Glomerular visceral epithelial cell (primary cell): ENCODE data around the gene TMEM198.

Experiments
- DNase-seq: peaks from one replicate; pipeline ENCODE4 v3.0.0-alpha.2; 2016; ENCODE audit errors: extremely low spot score

Gene TMEM198

GRCh38 chr2:219562049-219563020 lies 18.5 kb downstream of the TMEM198 start:
- no peak for DNase-seq

DNA sequence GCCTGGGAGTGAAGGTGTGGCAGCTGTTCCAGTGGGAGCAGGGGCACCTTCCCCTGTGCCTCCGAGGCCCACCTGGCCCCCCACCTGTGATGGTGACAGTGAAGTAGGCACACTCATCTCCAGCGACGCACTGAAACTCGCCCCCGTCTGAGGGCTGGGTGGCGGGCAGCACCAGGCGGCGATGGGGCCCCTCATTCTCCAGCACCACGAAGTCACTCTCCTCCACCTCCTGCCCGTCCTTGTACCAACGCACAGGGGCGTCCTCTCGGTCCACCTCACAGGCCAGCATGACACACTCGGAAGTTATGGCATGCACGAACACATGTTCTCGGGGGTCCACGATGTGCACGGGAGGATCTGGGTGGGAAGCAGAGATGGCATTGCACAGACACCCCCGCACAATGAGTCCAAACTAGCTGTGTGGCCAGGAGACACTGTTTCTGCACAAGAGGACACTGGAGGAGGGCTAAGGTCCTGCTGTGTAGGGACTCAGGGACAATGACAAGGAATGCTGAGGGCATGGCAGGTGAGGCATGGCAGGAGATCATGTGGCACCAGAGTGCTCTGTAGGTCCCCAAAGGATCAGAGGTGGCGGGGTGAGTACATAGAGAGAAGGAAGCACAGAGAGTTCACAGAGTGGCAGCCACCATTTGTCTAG lies 19.6 kb downstream of the TMEM198 start:
- DNase-seq: no peak

GRCh38 chr2:219565130-219566080 lies 21.6 kb downstream of the TMEM198 start:
- no peak for DNase-seq

GRCh38 chr2:219566640-219567039 lies 22.8 kb downstream of the TMEM198 start:
- no peak for DNase-seq

- no peak for DNase-seq
Observed at GRCh38 chr2:219567131-219567530, 23.3 kb downstream of the TMEM198 start.

- DNase-seq: no peak
Observed at GRCh38 chr2:219567791-219568361, 24.0 kb downstream of the TMEM198 start.

- DNase-seq: peak; percentile 82
Observed at GRCh38 chr2:219569041-219569440, 25.2 kb downstream of the TMEM198 start.

DNA sequence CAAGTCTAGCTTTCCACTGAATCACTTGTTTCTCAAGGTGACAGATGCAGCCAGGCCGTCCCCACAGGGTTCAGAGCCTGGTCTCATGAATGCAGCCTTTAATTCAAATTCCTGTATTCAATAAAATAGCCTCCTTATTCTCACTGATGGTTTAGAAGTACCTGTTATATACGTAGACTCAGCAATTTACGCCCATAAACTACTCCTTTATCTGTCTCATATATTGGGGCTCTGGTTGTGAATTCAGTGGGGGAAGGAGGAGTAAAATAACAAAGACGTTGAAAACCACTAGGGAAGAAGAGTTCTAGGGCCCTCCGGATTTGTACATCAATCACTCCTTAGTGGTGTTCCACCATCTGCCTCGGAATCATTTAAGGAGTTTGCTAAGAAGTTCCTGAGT lies 25.8 kb downstream of the TMEM198 start:
- DNase-seq: no peak

DNA sequence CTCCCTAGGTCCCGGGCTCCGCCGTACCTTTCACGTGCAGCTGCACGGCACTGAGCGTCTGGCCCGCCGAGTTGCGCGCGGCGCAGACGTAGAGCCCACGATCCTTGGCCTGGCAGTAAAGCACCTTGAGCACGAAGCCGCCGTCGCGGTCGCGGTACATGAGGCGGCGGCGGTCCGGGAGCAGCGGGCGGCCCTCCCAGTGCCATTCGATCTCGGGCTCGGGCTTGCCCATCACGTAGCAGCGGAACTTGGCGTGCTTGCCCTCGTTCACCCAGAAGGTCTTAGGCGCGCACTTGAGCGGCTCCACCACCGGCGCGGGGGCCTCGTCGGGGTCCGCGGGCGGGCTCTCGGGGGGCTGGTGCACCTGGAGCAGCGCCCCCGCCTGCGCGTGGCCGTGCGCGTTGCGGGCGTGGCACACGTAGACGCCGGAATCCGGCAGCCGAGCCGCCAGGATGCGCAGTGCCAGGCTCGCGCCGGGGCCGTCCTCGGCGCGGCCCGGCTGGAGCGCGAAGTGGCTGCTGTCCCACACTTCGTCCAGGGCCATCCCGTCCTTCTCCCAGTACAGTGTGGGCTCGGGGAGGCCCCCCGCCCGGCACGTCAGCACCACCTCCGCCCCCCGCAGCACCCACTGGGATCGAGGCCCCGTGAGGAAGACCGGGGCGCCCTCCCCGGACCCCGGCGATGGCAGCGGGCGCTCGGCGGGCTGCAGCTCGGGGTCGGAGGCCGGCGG lies 26.5 kb downstream of the TMEM198 start:
- peak; percentile 45 for DNase-seq

DNA sequence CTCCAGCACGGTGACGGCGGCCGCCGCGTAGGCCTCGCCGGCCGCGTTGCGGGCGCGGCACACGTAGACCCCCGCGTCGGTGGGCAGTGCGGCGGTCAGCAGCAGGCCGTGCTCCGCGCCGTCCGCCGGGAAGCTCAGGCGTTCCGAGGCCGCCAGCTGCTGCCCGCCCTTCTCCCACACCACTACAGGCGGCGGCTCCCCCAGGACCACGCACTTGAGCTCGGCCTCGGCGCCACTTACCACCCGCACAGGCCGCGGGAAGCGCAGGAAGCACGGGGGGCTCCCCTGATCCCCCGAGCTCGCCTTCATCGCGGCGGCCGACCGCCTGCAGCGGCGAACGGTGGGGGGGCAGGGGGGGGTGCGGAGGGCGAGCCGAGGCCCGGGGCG lies 27.1 kb downstream of the TMEM198 start:
- DNase-seq: peak; percentile 21

GRCh38 chr2:219571311-219572236 lies 27.7 kb downstream of the TMEM198 start, which contains the start of gene OBSL1:
Gene OBSL1, minus strand, starts transcription at chr2:219571539. Its CDS starts 307 bp downstream, at chr2:219571232.
- peak; percentile 83 for DNase-seq

DNA sequence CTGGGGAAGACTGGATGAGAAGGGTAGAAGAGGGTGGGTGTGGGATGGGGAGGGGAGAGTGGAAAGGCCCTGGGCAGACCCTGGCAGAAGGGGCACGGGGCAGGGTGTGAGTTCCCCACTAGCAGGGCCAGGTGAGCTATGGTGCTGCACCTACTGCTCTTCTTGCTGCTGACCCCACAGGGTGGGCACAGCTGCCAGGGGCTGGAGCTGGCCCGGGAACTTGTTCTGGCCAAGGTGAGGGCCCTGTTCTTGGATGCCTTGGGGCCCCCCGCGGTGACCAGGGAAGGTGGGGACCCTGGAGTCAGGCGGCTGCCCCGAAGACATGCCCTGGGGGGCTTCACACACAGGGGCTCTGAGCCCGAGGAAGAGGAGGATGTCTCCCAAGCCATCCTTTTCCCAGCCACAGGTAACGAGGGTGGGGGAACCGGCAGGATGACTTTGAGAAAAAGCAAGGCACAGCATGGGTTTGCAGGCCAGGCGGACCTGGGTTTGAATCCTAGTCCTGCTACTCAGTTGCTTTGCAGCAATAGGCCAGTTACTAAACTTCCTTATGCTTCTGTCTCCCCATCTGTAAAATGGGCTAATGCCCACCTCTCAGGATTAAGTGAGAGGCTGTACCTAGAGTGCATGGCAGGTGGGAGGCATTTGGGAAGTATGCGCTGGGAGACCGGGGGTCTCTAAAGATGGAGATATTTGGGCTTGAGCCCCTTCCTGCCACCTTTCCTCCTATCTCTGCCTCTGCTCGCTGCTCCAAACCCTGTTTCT lies 28.6 kb downstream of the TMEM198 start, which contains the start of gene INHA:
Gene INHA (plus strand): TSS at position 74 of the 765 bp plus-strand sequence. CDS start 65 bp downstream, at position 139.
- DNase-seq: no peak

DNA sequence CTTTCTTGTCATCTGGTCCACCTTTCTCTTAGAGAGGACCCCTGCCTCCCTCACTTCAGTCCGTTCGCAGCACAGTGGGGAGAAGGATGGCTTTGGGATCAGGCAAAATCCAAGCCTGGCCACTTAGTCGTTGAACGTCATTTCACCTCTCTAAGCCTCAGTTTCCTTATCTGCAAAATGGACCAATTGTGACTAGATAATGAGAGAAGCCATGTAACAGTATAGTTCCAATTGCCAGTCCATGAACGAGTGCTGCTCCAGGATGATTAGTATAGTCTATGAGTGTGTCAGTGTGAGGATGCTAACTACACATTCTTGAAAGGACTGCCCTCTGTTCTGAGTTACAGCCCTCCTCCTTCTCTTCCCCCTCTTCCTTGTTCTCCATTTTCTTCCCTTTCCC lies 29.3 kb downstream of the TMEM198 start:
- DNase-seq: no peak

DNA sequence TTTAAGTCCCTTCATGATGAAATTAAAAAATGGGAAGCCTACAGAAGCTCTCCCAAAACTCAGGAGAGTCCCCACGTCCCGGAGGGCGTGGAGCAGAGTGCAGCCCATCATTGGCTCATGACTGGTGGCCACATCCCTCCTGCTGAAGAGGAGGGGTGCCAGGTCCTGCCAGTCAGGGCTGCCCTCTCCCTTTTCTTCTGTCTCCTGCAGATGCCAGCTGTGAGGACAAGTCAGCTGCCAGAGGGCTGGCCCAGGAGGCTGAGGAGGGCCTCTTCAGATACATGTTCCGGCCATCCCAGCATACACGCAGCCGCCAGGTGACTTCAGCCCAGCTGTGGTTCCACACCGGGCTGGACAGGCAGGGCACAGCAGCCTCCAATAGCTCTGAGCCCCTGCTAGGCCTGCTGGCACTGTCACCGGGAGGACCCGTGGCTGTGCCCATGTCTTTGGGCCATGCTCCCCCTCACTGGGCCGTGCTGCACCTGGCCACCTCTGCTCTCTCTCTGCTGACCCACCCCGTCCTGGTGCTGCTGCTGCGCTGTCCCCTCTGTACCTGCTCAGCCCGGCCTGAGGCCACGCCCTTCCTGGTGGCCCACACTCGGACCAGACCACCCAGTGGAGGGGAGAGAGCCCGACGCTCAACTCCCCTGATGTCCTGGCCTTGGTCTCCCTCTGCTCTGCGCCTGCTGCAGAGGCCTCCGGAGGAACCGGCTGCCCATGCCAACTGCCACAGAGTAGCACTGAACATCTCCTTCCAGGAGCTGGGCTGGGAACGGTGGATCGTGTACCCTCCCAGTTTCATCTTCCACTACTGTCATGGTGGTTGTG lies 30.9 kb downstream of the TMEM198 start:
- no peak for DNase-seq

DNA sequence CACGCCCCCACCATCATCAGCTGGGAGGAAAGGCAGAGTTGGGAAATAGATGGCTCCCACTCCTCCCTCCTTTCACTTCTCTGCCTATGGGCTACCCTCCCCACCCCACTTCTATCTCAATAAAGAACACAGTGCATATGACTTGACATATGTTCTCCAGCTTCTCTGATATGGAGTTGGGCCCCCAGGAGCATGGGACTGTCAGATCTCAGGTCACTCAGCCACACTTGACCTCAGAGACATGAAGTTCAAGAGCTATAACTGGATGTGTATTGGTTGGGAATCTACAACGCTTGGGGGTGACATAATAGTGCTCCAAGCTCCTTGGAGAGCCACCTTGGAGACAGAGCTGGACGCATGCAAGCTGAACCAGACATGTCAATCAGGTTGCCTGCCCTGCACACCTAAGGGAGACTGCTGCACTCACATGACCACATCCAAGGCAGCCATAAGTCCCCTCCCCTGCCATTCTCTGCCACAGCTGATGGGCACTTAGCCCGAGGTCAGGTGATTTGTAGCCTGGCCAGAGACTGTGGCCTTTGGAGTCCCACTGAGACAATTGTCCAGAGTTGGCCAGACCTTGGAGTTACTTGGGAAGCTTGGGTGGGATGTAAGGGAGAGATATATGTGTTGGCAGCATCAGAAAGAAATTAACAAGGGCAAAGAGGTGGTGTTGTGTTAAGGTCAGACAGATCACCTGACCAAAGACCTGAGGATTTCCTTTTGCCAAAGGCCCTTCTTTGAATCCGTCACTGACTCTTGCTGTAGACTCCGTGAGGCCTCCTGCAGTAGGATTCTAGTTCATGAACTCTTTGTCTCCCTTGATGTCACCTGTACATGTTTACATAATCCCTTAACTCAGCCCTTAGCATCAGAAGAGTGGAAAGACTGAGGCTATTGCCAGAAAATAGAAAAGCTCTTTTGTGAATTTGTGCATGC lies 32.0 kb downstream of the TMEM198 start:
- no peak for DNase-seq

DNA sequence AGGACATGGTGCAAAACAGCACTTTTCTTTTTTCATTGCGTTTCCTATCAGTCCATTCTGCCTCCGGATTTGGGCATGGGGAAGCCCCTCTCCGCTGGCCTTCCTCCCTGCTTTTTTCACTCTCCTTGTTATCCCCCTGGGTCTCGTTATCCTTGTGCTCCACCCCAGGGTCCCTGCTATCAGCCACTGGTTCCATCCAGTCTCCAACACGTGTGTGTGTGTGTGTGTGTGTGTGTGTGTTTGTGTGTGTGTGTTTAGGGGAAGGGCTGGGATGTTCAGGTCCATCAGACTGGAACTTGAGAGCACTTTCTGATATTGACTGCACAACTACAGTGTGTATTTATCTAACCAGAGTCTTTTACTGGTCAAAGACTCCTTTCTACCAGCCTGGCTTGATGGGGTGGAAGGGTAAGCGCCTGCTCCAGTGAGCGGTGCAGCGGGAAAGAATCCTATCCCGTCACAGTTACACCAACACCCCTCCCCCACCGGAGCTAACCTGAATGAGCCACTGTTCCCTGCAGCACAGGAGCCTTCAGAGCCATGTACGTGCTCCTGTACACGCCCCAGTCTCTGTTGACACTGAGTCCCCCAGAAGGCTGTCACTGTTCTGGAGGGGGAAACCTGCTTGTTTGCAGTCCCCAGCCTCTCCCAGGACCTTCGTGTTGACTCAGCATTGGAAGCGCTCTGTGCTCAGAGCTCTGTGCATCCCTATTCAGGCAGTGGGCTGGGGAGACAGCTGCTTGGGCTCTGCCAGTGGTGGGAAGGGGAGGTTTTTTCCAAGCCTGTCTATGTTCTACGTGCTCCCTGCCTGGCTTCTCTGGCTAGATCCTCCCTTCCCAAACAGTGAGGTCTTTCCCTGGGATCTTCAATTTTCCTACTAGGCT lies 32.9 kb downstream of the TMEM198 start:
- DNase-seq: no peak
